ENCODE measurements around the gene PFDN6.

The PFDN6 gene

DNA sequence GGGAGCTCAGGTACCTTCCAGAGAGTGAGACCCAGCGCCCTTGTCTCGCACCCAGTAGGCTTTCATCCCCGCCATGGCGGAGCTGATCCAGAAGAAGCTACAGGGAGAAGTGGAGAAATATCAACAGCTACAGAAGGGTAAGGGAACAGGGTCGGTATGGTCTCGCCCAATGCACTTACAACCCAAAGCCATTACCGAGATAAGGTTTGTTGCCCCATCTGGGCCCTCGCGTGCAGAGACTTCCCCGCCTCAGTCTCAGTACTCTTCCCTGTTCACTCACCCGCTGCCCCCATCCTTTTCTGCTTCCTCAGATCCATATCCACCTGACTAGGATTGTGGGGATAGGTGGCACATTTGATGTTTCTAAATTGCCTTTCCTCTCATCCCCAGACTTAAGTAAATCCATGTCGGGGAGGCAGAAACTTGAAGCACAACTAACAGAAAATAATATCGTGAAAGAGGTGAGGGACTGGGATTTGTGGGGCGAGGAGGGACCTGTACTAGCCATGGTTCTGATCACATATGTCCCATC, 449 bp downstream of the PFDN6 start:
- DNase-seq (ENCODE audit: extremely low spot score) = no peak
- POLR2A ChIA-PET = interaction anchor here (0.8 to 3.5 kb wide), 10 partner anchors 8 to 290 kb away, joined by 3 to 44 read pairs (median 6); partner anchors contain the start of genes B3GALT4, BAK1, CUTA and RGL2
- CTCF ChIA-PET = interaction anchor here (1.2 to 1.4 kb wide), 2 partner anchors 10 to 13 kb away, joined by 3 to 6 read pairs; partner anchors contain the start of gene B3GALT4
- TF ChIP-seq ZNF384 (IDR thresholded peaks at IDR 0.05) = no peak
- TF ChIP-seq FOXA1 (IDR thresholded peaks at IDR 0.05) = no peak
- TF ChIP-seq TARDBP (IDR thresholded peaks at IDR 0.05) = no peak
- TF ChIP-seq FOXK2 (IDR thresholded peaks at IDR 0.05) = no peak
- TF ChIP-seq ARNT (IDR thresholded peaks at IDR 0.05) = no peak
- no peak for TF ChIP-seq ELF4 (IDR thresholded peaks at IDR 0.05)
- no peak for TF ChIP-seq HDGF (IDR thresholded peaks at IDR 0.05; ENCODE audit: borderline replicate concordance)
- TF ChIP-seq SP1 (IDR thresholded peaks at IDR 0.05) = no peak
- TF ChIP-seq BHLHE40 (IDR thresholded peaks at IDR 0.05; ENCODE audit: borderline replicate concordance) = no peak
- no peak for TF ChIP-seq FOXM1 (IDR thresholded peaks at IDR 0.05; ENCODE audit: borderline replicate concordance)
- TF ChIP-seq NFRKB (IDR thresholded peaks at IDR 0.05) = no peak
- TF ChIP-seq SUZ12 (IDR thresholded peaks at IDR 0.05) = no peak
- TF ChIP-seq PKNOX1 (IDR thresholded peaks at IDR 0.05) = no peak
- no peak for TF ChIP-seq CTBP1 (IDR thresholded peaks at IDR 0.05; ENCODE audit: borderline replicate concordance)
- TF ChIP-seq LEF1 (IDR thresholded peaks at IDR 0.05; ENCODE audit: borderline replicate concordance) = no peak
- no peak for TF ChIP-seq L3MBTL2 (conservative IDR thresholded peaks at IDR 0.05)

DNA sequence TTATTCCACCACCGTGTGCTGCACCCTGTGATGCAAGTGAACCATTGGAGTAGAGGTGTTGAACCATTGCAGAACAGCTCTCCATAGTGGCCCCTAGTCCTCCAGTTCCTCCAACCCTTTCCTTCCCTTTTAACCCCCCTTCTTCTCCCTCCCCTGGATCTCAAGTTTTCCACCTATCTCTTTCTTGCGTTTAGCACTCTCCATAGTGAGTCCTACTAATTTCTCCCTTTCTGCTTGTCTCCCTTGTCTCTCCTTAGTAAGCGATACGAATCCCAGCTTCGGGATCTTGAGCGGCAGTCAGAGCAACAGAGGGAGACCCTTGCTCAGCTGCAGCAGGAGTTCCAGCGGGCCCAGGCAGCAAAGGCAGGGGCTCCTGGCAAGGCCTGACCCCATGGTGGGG, 1.1 kb downstream of the PFDN6 start:
- ChIA-PET POLR2A (interaction anchor here (1.3 to 3.5 kb wide), 6 partner anchors 8 to 82 kb away, joined by 4 to 44 read pairs (median 22); partner anchors contain the start of genes B3GALT4, RGL2, RING1 and RPS18), CTCF (interaction anchor here (0.6 kb wide), 1 partner anchor 11 kb away, joined by 4 read pairs; no protein-coding TSS in a partner anchor)
- TF ChIP-seq ELF4 (IDR thresholded peaks at IDR 0.05) = no peak
- no peak for TF ChIP-seq FOXA1 (IDR thresholded peaks at IDR 0.05)
- TF ChIP-seq CTBP1 (IDR thresholded peaks at IDR 0.05; ENCODE audit: borderline replicate concordance) = no peak
- no peak for TF ChIP-seq TARDBP (IDR thresholded peaks at IDR 0.05)
- no peak for TF ChIP-seq ARNT (IDR thresholded peaks at IDR 0.05)
- TF ChIP-seq SP1 (IDR thresholded peaks at IDR 0.05) = no peak
- TF ChIP-seq ZNF384 (IDR thresholded peaks at IDR 0.05) = no peak
- TF ChIP-seq FOXM1 (IDR thresholded peaks at IDR 0.05; ENCODE audit: borderline replicate concordance) = no peak
- TF ChIP-seq NFRKB (IDR thresholded peaks at IDR 0.05) = no peak
- TF ChIP-seq LEF1 (IDR thresholded peaks at IDR 0.05; ENCODE audit: borderline replicate concordance) = no peak
- no peak for TF ChIP-seq HDGF (IDR thresholded peaks at IDR 0.05; ENCODE audit: borderline replicate concordance)
- TF ChIP-seq FOXK2 (IDR thresholded peaks at IDR 0.05) = no peak
- TF ChIP-seq SUZ12 (IDR thresholded peaks at IDR 0.05) = no peak
- no peak for DNase-seq (ENCODE audit: extremely low spot score)

GRCh38 chr6:33292996-33293682, 3.7 kb downstream of the PFDN6 start:
- POLR2A ChIA-PET = interaction anchor here (1.2 to 1.6 kb wide), 2 partner anchors 16 to 22 kb away, joined by 3 to 6 read pairs; partner anchors contain the start of genes B3GALT4, RPS18 and VPS52
- TF ChIP-seq LEF1 (IDR thresholded peaks at IDR 0.05; ENCODE audit: borderline replicate concordance) (no peak), FOXK2 (IDR thresholded peaks at IDR 0.05) (no peak), HDGF (IDR thresholded peaks at IDR 0.05; ENCODE audit: borderline replicate concordance) (no peak), SP1 (IDR thresholded peaks at IDR 0.05) (no peak), FOXM1 (IDR thresholded peaks at IDR 0.05; ENCODE audit: borderline replicate concordance) (no peak), NFRKB (IDR thresholded peaks at IDR 0.05) (no peak), SUZ12 (IDR thresholded peaks at IDR 0.05) (no peak), TARDBP (IDR thresholded peaks at IDR 0.05) (no peak), BHLHE40 (IDR thresholded peaks at IDR 0.05; ENCODE audit: borderline replicate concordance) (no peak), PKNOX1 (IDR thresholded peaks at IDR 0.05) (no peak), CTBP1 (IDR thresholded peaks at IDR 0.05; ENCODE audit: borderline replicate concordance) (no peak), ZNF384 (IDR thresholded peaks at IDR 0.05) (no peak), L3MBTL2 (conservative IDR thresholded peaks at IDR 0.05) (no peak), ARNT (IDR thresholded peaks at IDR 0.05) (no peak), FOXA1 (IDR thresholded peaks at IDR 0.05) (no peak), ELF4 (IDR thresholded peaks at IDR 0.05) (no peak)
- no peak for DNase-seq (ENCODE audit: extremely low spot score)
- CTCF ChIA-PET = interaction anchor here (1.4 kb wide), 1 partner anchor 16 kb away, joined by 4 read pairs; the partner anchor contains the start of gene B3GALT4

- DNase-seq (ENCODE audit: extremely low spot score) = no peak
- TF ChIP-seq ZNF384 (IDR thresholded peaks at IDR 0.05) (no peak), BHLHE40 (IDR thresholded peaks at IDR 0.05; ENCODE audit: borderline replicate concordance) (no peak), FOXK2 (IDR thresholded peaks at IDR 0.05) (no peak), ARNT (IDR thresholded peaks at IDR 0.05) (no peak), LEF1 (IDR thresholded peaks at IDR 0.05; ENCODE audit: borderline replicate concordance) (no peak), CTBP1 (IDR thresholded peaks at IDR 0.05; ENCODE audit: borderline replicate concordance) (no peak), HDGF (IDR thresholded peaks at IDR 0.05; ENCODE audit: borderline replicate concordance) (no peak), PKNOX1 (IDR thresholded peaks at IDR 0.05) (no peak)
- CTCF ChIA-PET = no interaction called here
- POLR2A ChIA-PET = interaction anchor here (1.9 kb wide), 1 partner anchor 17 kb away, joined by 5 read pairs; the partner anchor contains the start of gene B3GALT4
These were observed 4.9 kb downstream of the PFDN6 start for GRCh38 chr6:33294086-33294823.
